Heart right ventricle (tissue), 16 donors: ENCODE results near the gene FOXJ3. TPM values are rescaled to one million over a fixed set of nuclear protein-coding genes. Genes with fewer than 3 reads are reported as not detected.

Experiments
- ATAC-seq, 8 donors: fragments of 200-7000 bp; cut with Tn5 transposase; one replicate each; pipeline ENCODE4 v1.9.1; 2020; ENCODE audit warnings: mild to moderate bottlenecking in 8 of 8, moderate library complexity in 8 of 8, moderate number of reproducible peaks in 1 of 8
- DNase-seq, 2 donors: peaks; one replicate each; pipeline ENCODE4 v3.0.0-alpha.2; 2020
- H3K27ac ChIP-seq, 10 donors: fragments of 200-600 bp; sonication (generic) in 2 of 10; one replicate each; pipeline versions ENCODE4 v1.5.0 to v1.8.0; 2020 to 2022; ENCODE audit warnings: mild to moderate bottlenecking in 3 of 10
- H3K27me3 ChIP-seq, 7 donors: fragments of 200-600 bp; one replicate each; pipeline ENCODE4 v1.8.0; 2021 to 2022; ENCODE audit warnings: mild to moderate bottlenecking in 2 of 7
- H3K36me3 ChIP-seq, 9 donors: fragments of 200-600 bp; sonication (generic) in 1 of 9; one replicate each; pipeline versions ENCODE4 v1.5.0 to v1.8.0; 2020 to 2022; ENCODE audit warnings: mild to moderate bottlenecking in 2 of 9
- H3K4me1 ChIP-seq, 9 donors: fragments of 200-600 bp; sonication (generic) in 1 of 9; one replicate each; pipeline versions ENCODE4 v1.5.0 to v1.8.0; 2020 to 2022; ENCODE audit warnings: mild to moderate bottlenecking in 4 of 9
- H3K4me3 ChIP-seq, 10 donors: fragments of 200-600 bp; sonication (generic) in 2 of 10; one replicate each; pipeline versions ENCODE4 v1.5.0 to v1.8.0; 2020 to 2022; ENCODE audit warnings: mild to moderate bottlenecking in 7 of 10, moderate library complexity in 2 of 10
- H3K9me3 ChIP-seq, 11 donors: fragments of 200-600 bp in 10 of 11; sonication (generic) in 2 of 11; one replicate each; pipeline versions ENCODE4 v1.5.0 to v1.8.0; 2013 to 2022; ENCODE audit warnings: mild to moderate bottlenecking in 2 of 11, control low read depth in 1 of 11, moderate library complexity in 1 of 11
- CTCF ChIP-seq, 9 donors: fragments of 200-600 bp; sonication (generic) in 2 of 9; IDR thresholded peaks; one replicate each; pipeline versions ENCODE4 v1.5.0 to v1.8.0; 2021 to 2022; ENCODE audit warnings: antibody characterized with exemption in 9 of 9, mild to moderate bottlenecking in 5 of 9, moderate library complexity in 1 of 9
- WGBS, 2 donors: extraction: QIAGEN DNeasy Blood & Tissue Kit; methylation state at CpG; one replicate each; pipeline ENCODE4 v1.1.7; 2013; ENCODE audit warnings: inconsistent platforms in 1 of 2; 5-methylcytosine and 5-hydroxymethylcytosine counted together
- intact Hi-C, 10 donors: fragments of 100-400 bp; cut with DNase I; formaldehyde crosslinking; loops; one replicate each; pipeline versions ENCODE4 v1.11.1 to v1.14.2; 2022
- polyA plus RNA-seq, 2 donors: library from polyadenylated mRNA; stranded (reverse); fragments of 200-250 nt; gene quantifications; one replicate each; pipeline ENCODE4 v1.2.3, GENCODE V29; 2013
- total RNA-seq, 10 donors: library from RNA; stranded (reverse); fragmentation: NEBNext Ultra II Directional in 3 of 10; extraction: Animal tissue kit (Norgen Biotek cat#: 25700) in 3 of 10; gene quantifications; one replicate each; pipeline versions ENCODE4 v1.2.1 to v1.2.4, GENCODE V29; 2021 to 2023
- donor health status: Arrhythmogenic right ventricular cardiomyopathy.
- donor health status: ischemic (EF 13 %, LVEDD 7.1; RV severe dilation, severe dysfunction).
- donor health status: healthy with polysubstance abuse.
- donor health status: DM: no; HTN: yes; CAD: no.
- donor health status: DM: no; HTN: no; CAD: no.
- donor health status: ischemic (EF 25% LVEDD 6.9; RV normal size, moderate dysfunction).
- donor health status: ischemic (EF 25% LVEDD 5.7; RV mildly dilated, moderate dysfunction).
- donor health status: healthy.
- donor health status: DM: yes; HTN: yes; CAD: no.
- donor health status: Ischemic cardiomyopathy.
- donor health status: ischemic (EF 35%, LVEDD 5.7; RV mildly dilated, moderate dysfunction).
- donor health status: nonischemic (EF 11% LVEDD 7.7; RV severe dilation, severe dysfunction).
- donor health status: DM: yes; HTN: yes; CAD: no.
- donor health status: PGD.
- donor health status: ischemic (EF 29% LVEDD 5.4; RV normal size, mild dysfunction).
- donor health status: nonischemic (EF 23%, LVEDD 6.1; RV moderate dilation, normal function).

FOXJ3 gene
- total and polyA plus RNA-seq, 12 donors: 9.6 to 50.0 (median 40.7) TPM

GRCh38 chr1:42282024-42282579 lies 52.9 kb downstream of the FOXJ3 start:
- Histone ChIP-seq H3K27me3 (no peaks in the 10 kb centered on the region), H3K27ac (no peak overlapping the region), H3K36me3 (peaks cover 0 to 4% (median 0%) of the 10 kb centered on the region in 9 donors), H3K4me3 (no peak overlapping the region), H3K9me3 (no peaks in the 10 kb centered on the region), H3K4me1 (peaks cover 0 to 54% (median 39%) of the 10 kb centered on the region in 9 donors)
- TF ChIP-seq CTCF (IDR thresholded peaks at IDR 0.05): no peak
- intact Hi-C loops: no loop called here
- WGBS, 2 donors: 44 to 69% methylated on average over 2 of the region's 2 CpGs
- no peak for DNase-seq
- ATAC-seq: peak in 3 of 8 donors; percentile 48 to 91 (median 48)

- Histone ChIP-seq H3K4me1 (peaks cover 0 to 54% (median 39%) of the 10 kb centered on the region in 9 donors), H3K36me3 (peaks cover 0 to 15% (median 0%) of the 10 kb centered on the region in 9 donors), H3K9me3 (no peaks in the 10 kb centered on the region), H3K4me3 (no peak overlapping the region), H3K27me3 (no peaks in the 10 kb centered on the region), H3K27ac (no peak overlapping the region)
- no peak for TF ChIP-seq CTCF (IDR thresholded peaks at IDR 0.05)
- DNase-seq: no peak
- no peak for ATAC-seq
- intact Hi-C loops: no loop called here
- WGBS, 2 donors: 95 to 100% methylated on average over 1 of the region's 1 CpG
Observed at GRCh38 chr1:42280821-42281220, 54.2 kb downstream of the FOXJ3 start.

- no peak overlapping the region for H3K4me3 ChIP-seq
- H3K27ac ChIP-seq: no peak overlapping the region
- 32 to 53% methylated on average over 2 of the region's 2 CpGs for WGBS, 2 donors
- H3K27me3 ChIP-seq: no peaks in the 10 kb centered on the region
- peaks cover 0 to 25% (median 0%) of the 10 kb centered on the region in 9 donors for H3K36me3 ChIP-seq
- peak in 1 of 8 donors; percentile 43 for ATAC-seq
- TF ChIP-seq CTCF (IDR thresholded peaks at IDR 0.05): no peak
- H3K9me3 ChIP-seq: no peaks in the 10 kb centered on the region
- peaks cover 0 to 48% (median 36%) of the 10 kb centered on the region in 9 donors for H3K4me1 ChIP-seq
- intact Hi-C loops: no loop called here
- DNase-seq: no peak
Observed at GRCh38 chr1:42279055-42279454, 56.0 kb downstream of the FOXJ3 start.

- H3K27me3 ChIP-seq: no peaks in the 10 kb centered on the region
- DNase-seq: no peak
- intact Hi-C loops: no loop called here
- peak in 2 of 8 donors; percentile 30 to 71 for ATAC-seq
- whole genome bisulfite sequencing, 2 donors: 56 to 61% methylated on average over 1 of the region's 1 CpG
- TF ChIP-seq CTCF (IDR thresholded peaks at IDR 0.05): no peak
- no peaks in the 10 kb centered on the region for H3K9me3 ChIP-seq
- H3K36me3 ChIP-seq: peaks cover 0 to 25% (median 0%) of the 10 kb centered on the region in 9 donors
- H3K4me3 ChIP-seq: no peak overlapping the region
- peaks cover 0 to 26% (median 0%) of the 10 kb centered on the region in 9 donors for H3K4me1 ChIP-seq
- no peak overlapping the region for H3K27ac ChIP-seq
Observed at GRCh38 chr1:42272920-42273319, 62.1 kb downstream of the FOXJ3 start.
